Hematopoietic multipotent progenitor cell (in vitro differentiated cells): ENCODE data around the gene SGK1. TPM values are rescaled to one million over a fixed set of nuclear protein-coding genes. Genes with fewer than 3 reads are reported as not detected.
"Not testable (repeated sequence)": the region's sequence is repeated elsewhere in the genome, so short reads cannot be mapped to it uniquely, and the experiment has no call there.

Experiments used
- DNase-seq, 3 donors: peaks; one replicate each; pipeline ENCODE4 v3.0.0-alpha.2; 2011 to 2015; ENCODE audit warnings: low read depth in 2 of 3, low spot score in 2 of 3
- total RNA-seq: library from RNA; depleted of rRNA; stranded (reverse); fragments of >200 nt; gene quantifications from one replicate; pipeline ENCODE4 v1.2.3, GENCODE V29; 2012

Gene SGK1
- total RNA-seq, 1 donor: 7.3 TPM

- peak in 2 of 3 donors; percentile 16 to 62 for DNase-seq
Observed at GRCh38 chr6:134196568-134197193, 121.2 kb downstream of the SGK1 start.

GRCh38 chr6:134195985-134196384 is 121.9 kb downstream of the SGK1 start:
- no peak for DNase-seq

- DNase-seq: no peak
Observed at GRCh38 chr6:134195164-134195906, 122.6 kb downstream of the SGK1 start.

DNA sequence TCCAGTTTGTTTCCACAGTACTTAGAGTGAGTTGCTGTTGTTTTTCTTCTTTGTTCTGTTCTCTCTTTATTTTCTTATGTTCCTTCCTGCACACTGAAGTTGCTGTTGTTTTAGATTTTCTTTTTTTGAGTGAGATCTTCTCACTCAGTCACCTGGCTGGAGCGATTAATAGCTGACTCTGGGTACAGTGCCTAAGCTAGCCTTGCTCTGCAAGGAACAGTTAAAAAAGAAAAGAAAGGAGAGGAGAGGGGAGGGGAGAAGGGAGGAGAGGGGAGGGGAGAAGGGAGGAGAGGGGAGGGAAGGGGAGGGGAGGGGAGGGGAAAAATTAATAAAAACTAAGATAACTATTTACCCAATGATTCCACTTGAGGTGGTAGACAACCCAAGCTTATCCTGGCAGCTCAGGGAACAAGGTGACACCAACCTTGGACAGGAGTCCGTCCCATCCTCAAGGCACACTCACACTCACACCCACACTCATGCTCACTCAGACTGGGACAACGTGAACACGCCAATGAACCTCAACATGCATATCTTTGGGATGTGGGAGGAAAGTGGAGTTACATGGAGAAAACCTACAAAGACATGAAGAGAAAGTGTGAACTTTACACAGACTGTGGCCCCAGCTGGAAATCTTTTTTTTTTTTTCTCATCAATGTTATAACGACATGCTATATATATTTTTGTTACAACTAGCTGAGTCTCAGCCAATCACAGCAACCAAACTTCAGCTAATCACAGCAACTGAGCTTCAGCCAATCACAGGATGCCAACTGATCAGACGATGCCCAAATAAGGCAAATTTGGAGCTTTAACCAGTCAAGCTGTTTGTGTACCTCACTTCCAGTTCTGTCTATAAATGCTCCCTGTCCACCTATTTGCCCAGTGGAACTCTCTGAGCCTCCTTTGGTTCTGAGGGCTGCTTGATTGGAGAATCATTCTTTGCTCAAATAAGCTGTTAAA is 124.1 kb downstream of the SGK1 start:
- DNase-seq: no peak

- not testable (repeated sequence) for DNase-seq
Observed at GRCh38 chr6:134192609-134193008, 125.3 kb downstream of the SGK1 start.

DNA sequence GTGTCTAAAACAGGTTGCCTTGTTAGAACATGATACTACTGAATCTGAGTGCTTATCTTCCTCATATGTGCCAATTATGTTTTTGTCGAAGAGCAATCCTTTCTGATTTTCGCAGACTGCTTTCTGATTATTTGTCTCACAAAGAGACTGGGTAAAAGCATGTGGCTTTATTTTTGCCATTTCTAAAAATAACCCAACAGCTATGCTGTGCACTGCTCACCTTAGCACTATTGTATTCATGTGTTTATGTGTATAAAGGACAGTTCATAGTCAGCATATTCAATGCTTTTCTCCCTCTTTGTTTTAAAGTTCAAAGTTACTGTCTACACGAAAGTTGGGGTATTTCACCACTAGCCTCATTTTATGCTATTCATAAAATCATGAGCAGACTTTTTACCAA is 127.0 kb downstream of the SGK1 start:
- no peak for DNase-seq

GRCh38 chr6:134187751-134188150 is 130.2 kb downstream of the SGK1 start:
- no peak for DNase-seq

DNA sequence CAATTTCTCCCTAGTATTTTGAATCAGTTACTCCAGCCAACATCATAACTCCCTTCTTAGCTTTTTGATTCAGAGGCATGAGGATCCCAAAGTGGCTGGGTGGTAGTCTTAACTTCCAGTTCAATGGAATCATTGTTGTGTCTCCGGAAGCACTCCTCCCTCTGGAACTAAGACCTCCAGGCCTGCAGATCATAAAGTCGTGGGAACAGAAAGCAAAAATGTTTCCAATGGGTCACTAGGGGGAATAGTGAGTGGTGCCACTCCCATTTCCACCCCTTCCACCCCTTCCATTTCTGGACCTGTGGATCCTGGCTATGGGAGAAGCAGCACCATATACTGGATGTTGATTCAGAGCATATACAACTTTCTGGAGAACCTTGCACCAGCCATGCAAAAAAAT is 130.8 kb downstream of the SGK1 start:
- no peak for DNase-seq

DNA sequence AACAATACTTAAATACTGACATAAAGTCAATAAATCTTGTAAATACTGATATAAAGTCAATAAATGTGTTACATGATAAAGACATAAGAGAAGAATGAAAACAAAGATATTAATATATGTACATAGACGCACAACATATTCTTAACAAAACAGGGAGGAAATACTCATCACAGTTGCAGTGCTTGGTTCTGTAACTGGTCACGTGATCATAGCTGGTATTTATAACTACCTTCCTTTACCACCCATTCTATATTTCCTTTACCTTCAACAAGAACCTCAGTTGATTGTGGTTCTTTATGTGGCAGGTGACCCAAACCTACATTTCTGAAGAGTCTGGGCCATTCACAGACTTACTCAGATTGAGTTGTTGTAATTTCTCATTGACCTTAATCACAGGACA is 131.6 kb downstream of the SGK1 start:
- DNase-seq: no peak

GRCh38 chr6:134185277-134185676 is 132.6 kb downstream of the SGK1 start:
- DNase-seq: no peak

- no peak for DNase-seq
Observed at GRCh38 chr6:134183844-134184243, 134.1 kb downstream of the SGK1 start.

GRCh38 chr6:134182528-134182927 is 135.4 kb downstream of the SGK1 start:
- no peak for DNase-seq

DNA sequence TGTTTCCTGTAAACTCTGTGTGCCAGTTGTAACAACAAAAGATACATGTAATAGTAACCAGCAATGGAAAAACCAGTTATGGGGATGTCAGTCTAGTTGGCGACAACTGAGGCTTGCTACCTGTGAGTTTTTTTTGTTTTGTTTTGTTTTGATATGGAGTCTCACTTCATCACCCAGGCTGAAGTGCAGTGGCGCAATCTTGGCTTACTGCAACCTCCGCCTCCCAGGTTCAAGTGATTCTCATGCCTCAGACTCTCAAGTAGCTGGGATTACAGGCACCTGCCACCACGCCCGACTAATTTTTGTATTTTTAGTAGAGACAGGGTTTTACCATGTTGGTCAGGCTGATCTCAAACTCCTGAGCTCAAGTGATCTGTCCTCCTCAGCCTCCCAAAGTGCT is 136.2 kb downstream of the SGK1 start:
- DNase-seq: not testable (repeated sequence)

GRCh38 chr6:134181251-134181650 is 136.7 kb downstream of the SGK1 start:
- DNase-seq: not testable (repeated sequence)

DNA sequence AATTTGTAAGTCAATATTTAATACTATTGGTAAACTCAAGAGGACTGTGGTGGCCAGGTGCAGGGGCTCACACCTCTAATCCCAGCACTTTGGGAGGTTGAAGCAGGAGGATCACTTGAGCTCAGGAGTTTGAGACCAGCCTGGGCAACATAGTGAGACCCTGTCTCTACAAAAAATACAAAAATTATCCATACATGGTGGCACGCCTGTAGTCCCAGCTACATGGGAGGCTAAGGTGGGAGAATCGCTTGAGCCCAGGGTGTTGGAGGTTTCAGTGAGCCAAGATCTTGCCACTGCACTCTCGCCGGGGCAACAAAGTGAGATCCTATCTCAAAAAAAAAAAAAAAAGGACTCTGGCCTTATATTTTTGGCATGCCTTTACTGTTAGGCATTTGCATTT is 137.4 kb downstream of the SGK1 start:
- not testable (repeated sequence) for DNase-seq

DNA sequence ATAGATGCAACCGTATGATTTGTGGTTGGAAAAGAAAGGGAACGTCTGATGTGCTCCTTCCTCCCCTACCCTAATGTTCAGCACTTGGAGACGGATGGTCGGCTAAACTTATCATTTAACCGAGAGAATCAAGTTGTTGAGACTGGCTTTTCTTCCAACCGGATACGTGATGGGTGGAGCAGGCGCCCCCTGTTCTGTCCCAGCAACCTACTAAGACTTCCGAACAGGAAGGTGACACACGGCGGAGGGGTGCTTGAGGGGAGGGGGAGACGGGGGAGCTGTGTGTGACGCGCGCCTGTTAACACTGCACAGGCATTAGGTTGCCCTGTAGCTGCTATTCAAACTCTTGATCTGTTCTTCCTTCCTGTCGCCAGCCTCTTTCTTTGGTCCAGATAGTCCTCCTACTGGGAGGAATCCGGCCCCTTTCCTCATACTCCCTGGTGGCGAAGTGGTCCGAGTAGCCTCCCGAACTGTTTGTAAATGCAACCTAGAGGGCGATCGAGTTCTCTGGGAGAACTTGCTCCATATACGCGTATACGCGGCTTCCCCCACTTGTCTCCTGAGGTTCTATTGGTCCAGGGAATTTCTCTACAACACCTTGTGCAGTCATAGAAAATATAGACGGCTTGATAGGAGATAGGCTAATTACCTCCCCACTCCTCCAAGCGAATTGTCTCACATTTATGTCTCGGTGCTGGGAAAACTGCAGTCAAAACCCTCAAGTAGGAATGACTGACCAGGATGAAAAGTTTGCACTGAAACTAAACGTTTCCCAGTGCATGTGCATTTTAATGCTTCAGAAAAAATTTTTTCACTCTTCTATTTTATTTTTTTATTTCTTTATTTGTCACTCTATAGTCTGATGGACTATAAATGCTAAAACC is 139.5 kb downstream of the SGK1 start:
- peak; percentile 60 to 87 (median 85) for DNase-seq

GRCh38 chr6:134177753-134178160 is 140.2 kb downstream of the SGK1 start:
- peak in 2 of 3 donors; percentile 26 for DNase-seq

DNA sequence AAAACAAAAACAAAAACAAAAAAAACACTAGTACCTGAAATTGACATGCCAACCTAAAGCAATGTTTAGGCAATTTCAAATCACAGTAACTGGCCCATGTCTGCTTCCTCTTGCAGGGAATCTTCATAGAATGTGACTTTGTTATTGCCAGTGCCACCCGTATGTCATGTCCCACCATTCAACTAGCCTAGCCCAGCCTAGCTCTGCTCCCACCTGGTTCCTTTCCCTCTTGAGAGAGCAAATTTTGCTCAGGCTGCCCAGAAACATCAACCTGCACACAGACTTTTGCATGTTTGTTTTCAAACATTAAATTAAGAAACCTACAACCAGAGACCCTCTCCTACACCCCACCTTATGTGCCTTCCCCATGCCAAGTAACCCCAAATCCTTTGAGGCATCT is 140.7 kb downstream of the SGK1 start:
- no peak for DNase-seq

GRCh38 chr6:134176264-134176975 is 141.5 kb downstream of the SGK1 start:
- peak in 1 of 3 donors; percentile 4 for DNase-seq
